Right lobe of liver (tissue), 4 donors: Measurements from ENCODE around the gene OBP2B.
"Not testable (repeated sequence)": the region's sequence is repeated elsewhere in the genome, so short reads cannot be mapped to it uniquely, and the experiment has no call there.

Experiments used
- POLR2A ChIP-seq: fragments of 450-650 bp; IDR thresholded peaks from one replicate; pipeline ENCODE4 v1.6.1; 2017; ENCODE audit warnings: antibody characterized with exemption, mild to moderate bottlenecking
- TF ChIP-seq, protein P1 (sequence below), 4 donors: fragments of 200-600 bp in 3 of 4; fragments of 450-650 bp in 1 of 4; IDR thresholded peaks; one replicate each; pipeline versions ENCODE4 v1.5.1 to v1.8.0; 2016 to 2022; ENCODE audit warnings: antibody characterized with exemption in 4 of 4, mild to moderate bottlenecking in 2 of 4
- donor health status: DM: no; HTN: no; CAD: no.
- donor health status: DM: no; HTN: no; CAD: no.
- donor health status: DM: no; HTN: yes; CAD: no.

DNA sequence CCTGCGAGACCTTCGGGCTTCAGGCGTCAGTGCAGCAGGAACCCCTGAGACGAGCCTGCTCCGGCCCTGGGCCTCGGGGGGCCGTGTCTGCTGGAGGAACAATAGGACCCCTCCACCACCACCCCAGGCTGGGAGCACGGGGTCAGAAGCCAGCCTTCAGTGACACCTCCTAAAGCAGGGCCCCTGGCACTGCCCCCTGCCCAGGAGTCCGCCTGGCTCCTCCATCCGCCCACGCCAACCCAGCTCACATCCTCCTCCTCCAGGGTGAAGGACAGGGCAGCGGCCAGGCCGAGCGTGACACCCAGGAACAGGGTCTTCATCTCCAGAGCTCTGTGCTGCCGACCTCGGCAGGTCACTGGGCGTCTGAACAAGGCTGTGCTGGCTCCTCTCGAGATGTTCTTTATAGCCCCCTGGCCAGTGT lies at the start of gene OBP2B:
- TF ChIP-seq, protein P1, sequence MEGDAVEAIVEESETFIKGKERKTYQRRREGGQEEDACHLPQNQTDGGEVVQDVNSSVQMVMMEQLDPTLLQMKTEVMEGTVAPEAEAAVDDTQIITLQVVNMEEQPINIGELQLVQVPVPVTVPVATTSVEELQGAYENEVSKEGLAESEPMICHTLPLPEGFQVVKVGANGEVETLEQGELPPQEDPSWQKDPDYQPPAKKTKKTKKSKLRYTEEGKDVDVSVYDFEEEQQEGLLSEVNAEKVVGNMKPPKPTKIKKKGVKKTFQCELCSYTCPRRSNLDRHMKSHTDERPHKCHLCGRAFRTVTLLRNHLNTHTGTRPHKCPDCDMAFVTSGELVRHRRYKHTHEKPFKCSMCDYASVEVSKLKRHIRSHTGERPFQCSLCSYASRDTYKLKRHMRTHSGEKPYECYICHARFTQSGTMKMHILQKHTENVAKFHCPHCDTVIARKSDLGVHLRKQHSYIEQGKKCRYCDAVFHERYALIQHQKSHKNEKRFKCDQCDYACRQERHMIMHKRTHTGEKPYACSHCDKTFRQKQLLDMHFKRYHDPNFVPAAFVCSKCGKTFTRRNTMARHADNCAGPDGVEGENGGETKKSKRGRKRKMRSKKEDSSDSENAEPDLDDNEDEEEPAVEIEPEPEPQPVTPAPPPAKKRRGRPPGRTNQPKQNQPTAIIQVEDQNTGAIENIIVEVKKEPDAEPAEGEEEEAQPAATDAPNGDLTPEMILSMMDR (IDR thresholded peaks at IDR 0.05) = not testable (repeated sequence)
- TF ChIP-seq POLR2A = not testable (repeated sequence)
